H1 (cell line): ENCODE data around the gene CD44.

Source experiments
- CEBPB ChIP-seq: IDR thresholded peaks from 2 replicates; pipeline ENCODE4 v1.6.1; 2012; ENCODE audit warnings: low read depth, low read length
- EGR1 ChIP-seq: IDR thresholded peaks from 2 replicates; pipeline ENCODE4 v1.6.1; 2011; ENCODE audit warnings: low read depth, low read length, borderline replicate concordance
- EZH2 ChIP-seq: fragments of 200-600 bp; sonication (generic); IDR thresholded peaks from 2 replicates; pipeline ENCODE4 v1.7.1; 2012; ENCODE audit warnings: low read depth, mild to moderate bottlenecking, moderate library complexity, low read length, inconsistent platforms; ENCODE audit not compliant: severe bottlenecking
- JUND ChIP-seq: IDR thresholded peaks from 2 replicates; pipeline ENCODE4 v1.6.1; 2011; ENCODE audit warnings: mild to moderate bottlenecking, improper control_type of control experiment, low read length
- POLR2A ChIP-seq, 2 experiments: IDR thresholded peaks; 1 replicate in 1 of 2; 2 replicates in 1 of 2; pipeline ENCODE4 v1.6.1; 2011; ENCODE audit warnings: low read depth in 2 of 2, low read length in 2 of 2, mild to moderate bottlenecking in 2 of 2; ENCODE audit errors: control extremely low read depth in 1 of 2
- TAF1 ChIP-seq: IDR thresholded peaks from 2 replicates; pipeline ENCODE4 v1.6.1; 2011; ENCODE audit warnings: mild to moderate bottlenecking, low read depth, low read length
- TCF12 ChIP-seq: IDR thresholded peaks from 2 replicates; pipeline ENCODE4 v1.6.1; 2011; ENCODE audit warnings: low read depth, mild to moderate bottlenecking, low read length
- TF ChIP-seq, protein P1 (sequence below): IDR thresholded peaks from 2 replicates; pipeline ENCODE4 v1.6.1; 2012; ENCODE audit warnings: inconsistent platforms
- TF ChIP-seq, protein P2 (sequence below), 3 experiments: IDR thresholded peaks; 1 replicate in 2 of 3; 2 replicates in 1 of 3; pipeline versions ENCODE4 v1.5.1 to v1.6.1; 2011; ENCODE audit warnings: low read length in 3 of 3, mild to moderate bottlenecking in 3 of 3, inconsistent platforms in 2 of 3, low read depth in 1 of 3, moderate library complexity in 1 of 3; ENCODE audit not compliant: insufficient read depth in 1 of 3; ENCODE audit errors: control extremely low read depth in 1 of 3
- TF ChIP-seq, protein P3 (sequence below): IDR thresholded peaks from 2 replicates; pipeline ENCODE4 v1.6.1; 2012; ENCODE audit warnings: low read length, inconsistent platforms

DNA sequence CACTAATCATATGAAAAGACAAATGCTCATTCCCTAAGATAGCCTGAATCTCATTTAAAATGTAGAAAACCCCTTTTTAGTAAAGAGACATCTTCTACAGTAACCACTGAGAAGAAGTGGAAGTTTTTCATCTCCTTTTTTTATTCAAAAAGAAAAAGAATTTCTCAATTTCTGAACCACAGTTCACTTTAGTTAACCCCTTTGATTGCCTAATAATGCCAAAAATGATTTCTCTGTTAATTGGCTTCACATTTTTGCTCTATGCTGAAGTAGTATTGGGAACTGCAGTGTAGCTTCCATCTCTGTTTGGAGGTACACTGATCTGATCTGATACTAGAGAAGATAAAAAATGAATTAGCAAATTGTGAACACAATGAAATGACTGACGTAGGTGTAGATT lies 58.3 kb downstream of the CD44 start:
- TF ChIP-seq CEBPB (no peak), TAF1 (no peak), TCF12 (no peak), JUND (no peak), EGR1 (no peak), EZH2 (no peak), POLR2A (IDR thresholded peaks at IDR 0.05; ENCODE audit: control extremely low read depth in 1 of 2, low read depth in 2 of 2, low read length in 2 of 2) (no peak)
- TF ChIP-seq, protein P1, sequence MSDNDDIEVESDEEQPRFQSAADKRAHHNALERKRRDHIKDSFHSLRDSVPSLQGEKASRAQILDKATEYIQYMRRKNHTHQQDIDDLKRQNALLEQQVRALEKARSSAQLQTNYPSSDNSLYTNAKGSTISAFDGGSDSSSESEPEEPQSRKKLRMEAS: no peak
- TF ChIP-seq, protein P2, sequence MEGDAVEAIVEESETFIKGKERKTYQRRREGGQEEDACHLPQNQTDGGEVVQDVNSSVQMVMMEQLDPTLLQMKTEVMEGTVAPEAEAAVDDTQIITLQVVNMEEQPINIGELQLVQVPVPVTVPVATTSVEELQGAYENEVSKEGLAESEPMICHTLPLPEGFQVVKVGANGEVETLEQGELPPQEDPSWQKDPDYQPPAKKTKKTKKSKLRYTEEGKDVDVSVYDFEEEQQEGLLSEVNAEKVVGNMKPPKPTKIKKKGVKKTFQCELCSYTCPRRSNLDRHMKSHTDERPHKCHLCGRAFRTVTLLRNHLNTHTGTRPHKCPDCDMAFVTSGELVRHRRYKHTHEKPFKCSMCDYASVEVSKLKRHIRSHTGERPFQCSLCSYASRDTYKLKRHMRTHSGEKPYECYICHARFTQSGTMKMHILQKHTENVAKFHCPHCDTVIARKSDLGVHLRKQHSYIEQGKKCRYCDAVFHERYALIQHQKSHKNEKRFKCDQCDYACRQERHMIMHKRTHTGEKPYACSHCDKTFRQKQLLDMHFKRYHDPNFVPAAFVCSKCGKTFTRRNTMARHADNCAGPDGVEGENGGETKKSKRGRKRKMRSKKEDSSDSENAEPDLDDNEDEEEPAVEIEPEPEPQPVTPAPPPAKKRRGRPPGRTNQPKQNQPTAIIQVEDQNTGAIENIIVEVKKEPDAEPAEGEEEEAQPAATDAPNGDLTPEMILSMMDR (IDR thresholded peaks at IDR 0.05; ENCODE audit: control extremely low read depth in 1 of 3, insufficient read depth in 1 of 3, low read depth in 1 of 3, low read length in 3 of 3): no peak
- TF ChIP-seq, protein P3, sequence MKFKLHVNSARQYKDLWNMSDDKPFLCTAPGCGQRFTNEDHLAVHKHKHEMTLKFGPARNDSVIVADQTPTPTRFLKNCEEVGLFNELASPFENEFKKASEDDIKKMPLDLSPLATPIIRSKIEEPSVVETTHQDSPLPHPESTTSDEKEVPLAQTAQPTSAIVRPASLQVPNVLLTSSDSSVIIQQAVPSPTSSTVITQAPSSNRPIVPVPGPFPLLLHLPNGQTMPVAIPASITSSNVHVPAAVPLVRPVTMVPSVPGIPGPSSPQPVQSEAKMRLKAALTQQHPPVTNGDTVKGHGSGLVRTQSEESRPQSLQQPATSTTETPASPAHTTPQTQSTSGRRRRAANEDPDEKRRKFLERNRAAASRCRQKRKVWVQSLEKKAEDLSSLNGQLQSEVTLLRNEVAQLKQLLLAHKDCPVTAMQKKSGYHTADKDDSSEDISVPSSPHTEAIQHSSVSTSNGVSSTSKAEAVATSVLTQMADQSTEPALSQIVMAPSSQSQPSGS: no peak
